Smooth muscle cell (in vitro differentiated cells): Measurements from ENCODE around the gene PGAM4. TPM values are rescaled to one million over a fixed set of nuclear protein-coding genes. Genes with fewer than 3 reads are reported as not detected.

Source experiments
- DNase-seq: peaks from one replicate; lab custom pipeline; 2025; ENCODE audit not compliant: unreplicated experiment; lab: John Stamatoyannopoulos, UW
- H2AFZ ChIP-seq: fragments of 200-600 bp; sonication (generic); 2 replicates; pipeline ENCODE4 v1.6.0; 2016; ENCODE audit warnings: antibody characterized with exemption, low read depth, mild to moderate bottlenecking
- H3F3A ChIP-seq: fragments of 200-600 bp; sonication (generic); 2 replicates; pipeline ENCODE4 v1.6.0; 2017; ENCODE audit warnings: antibody characterized with exemption, low read depth
- H3K27ac ChIP-seq: fragments of 200-600 bp; sonication (generic); 2 replicates; pipeline ENCODE4 v1.5.1; 2016; ENCODE audit warnings: low read depth, mild to moderate bottlenecking
- H3K27me3 ChIP-seq: fragments of 200-600 bp; sonication (generic); 2 replicates; pipeline ENCODE4 v1.6.1; 2016; ENCODE audit warnings: low read depth, mild to moderate bottlenecking
- H3K36me3 ChIP-seq: fragments of 200-600 bp; sonication (generic); 2 replicates; pipeline ENCODE4 v1.5.1; 2016; ENCODE audit warnings: low read depth
- H3K4me1 ChIP-seq: fragments of 200-600 bp; sonication (generic); 2 replicates; pipeline ENCODE4 v1.5.1; 2016; ENCODE audit warnings: low read depth
- H3K4me2 ChIP-seq: fragments of 200-600 bp; sonication (generic); 2 replicates; pipeline ENCODE4 v1.6.0; 2016; ENCODE audit warnings: mild to moderate bottlenecking
- H3K4me3 ChIP-seq: fragments of 200-600 bp; sonication (generic); 2 replicates; pipeline ENCODE4 v1.5.1; 2016; ENCODE audit warnings: mild to moderate bottlenecking
- H3K79me2 ChIP-seq: fragments of 200-600 bp; sonication (generic); 2 replicates; pipeline ENCODE4 v1.6.0; 2016; ENCODE audit warnings: low read depth, mild to moderate bottlenecking
- H3K9ac ChIP-seq: fragments of 200-600 bp; sonication (generic); 2 replicates; pipeline ENCODE4 v1.6.0; 2016; ENCODE audit warnings: low read depth
- H3K9me3 ChIP-seq: fragments of 200-600 bp; sonication (generic); replicated peaks from 2 replicates; pipeline ENCODE4 v1.5.1; 2016; ENCODE audit warnings: low read depth
- H4K20me1 ChIP-seq: fragments of 200-600 bp; sonication (generic); 2 replicates; pipeline ENCODE4 v1.6.0; 2016; ENCODE audit warnings: low read depth
- CTCF ChIP-seq: fragments of 200-600 bp; sonication (generic); IDR thresholded peaks from 2 replicates; pipeline ENCODE4 v1.5.1; 2017; ENCODE audit warnings: borderline replicate concordance, mild to moderate bottlenecking, antibody characterized with exemption; ENCODE audit not compliant: insufficient read depth, poor library complexity, severe bottlenecking
- WGBS: methylation state at CpG from one replicate; pipeline ENCODE4 v1.1.7; 2016; ENCODE audit warnings: low lambda C conversion rate; 5-methylcytosine and 5-hydroxymethylcytosine counted together
- polyA plus RNA-seq: library from polyadenylated mRNA; unstranded; fragments of >200 nt; fragmentation: Nextera tagmentation; extraction: Ambion mirVana; gene quantifications from 2 replicates; pipeline ENCODE4 v1.2.1, GENCODE V29; 2016
- total RNA-seq: library from RNA; depleted of rRNA; stranded (reverse); fragments of >200 nt; gene quantifications from 2 replicates; pipeline ENCODE4 v1.2.3, GENCODE V29; 2014

PGAM4 gene
- total and polyA plus RNA-seq, 2 experiments from 2014 or later: not detected

- no peaks in the 10 kb centered on the region for H3K4me1 ChIP-seq
- H2AFZ ChIP-seq: no peak overlapping the region
- H3K27me3 ChIP-seq: no peaks in the 10 kb centered on the region
- no peak for DNase-seq
- H3K4me3 ChIP-seq: no peak overlapping the region
- H3K36me3 ChIP-seq: no peaks in the 10 kb centered on the region
- H4K20me1 ChIP-seq: no peaks in the 10 kb centered on the region
- H3K4me2 ChIP-seq: no peak overlapping the region
- no peak for TF ChIP-seq CTCF
- H3K79me2 ChIP-seq: no peaks in the 10 kb centered on the region
- H3K27ac ChIP-seq: no peak overlapping the region
- H3K9me3 ChIP-seq: no peaks in the 10 kb centered on the region
- no peaks in the 10 kb centered on the region for H3F3A ChIP-seq
- H3K9ac ChIP-seq: no peak overlapping the region
Observed at GRCh38 chrX:77936299-77936698, 33.1 kb downstream of the PGAM4 start.

GRCh38 chrX:77935886-77936285 lies 33.6 kb downstream of the PGAM4 start:
- no peak for DNase-seq

GRCh38 chrX:77930581-77930980 lies 38.9 kb downstream of the PGAM4 start:
- H3K27ac ChIP-seq: no peak overlapping the region
- H3F3A ChIP-seq: no peaks in the 10 kb centered on the region
- no peak for TF ChIP-seq CTCF
- no peak overlapping the region for H3K4me3 ChIP-seq
- no peaks in the 10 kb centered on the region for H3K9me3 ChIP-seq
- peaks cover 5% of the 10 kb centered on the region for H3K79me2 ChIP-seq
- no peak for DNase-seq
- no peaks in the 10 kb centered on the region for H3K27me3 ChIP-seq
- no peaks in the 10 kb centered on the region for H3K36me3 ChIP-seq
- no peak overlapping the region for H3K9ac ChIP-seq
- H2AFZ ChIP-seq: no peak overlapping the region
- H3K4me2 ChIP-seq: no peak overlapping the region
- H3K4me1 ChIP-seq: no peaks in the 10 kb centered on the region
- WGBS: 83% methylated on average over 1 of the region's 1 CpG
- no peaks in the 10 kb centered on the region for H4K20me1 ChIP-seq

More at GRCh38 chrX:77935886-77936285, 33.6 kb downstream of the PGAM4 start:
- Histone ChIP-seq H4K20me1 (no peaks in the 10 kb centered on the region), H3K9ac (no peak overlapping the region), H3F3A (no peaks in the 10 kb centered on the region), H3K36me3 (no peaks in the 10 kb centered on the region), H3K9me3 (no peaks in the 10 kb centered on the region), H3K27me3 (no peaks in the 10 kb centered on the region), H3K4me3 (no peak overlapping the region), H3K79me2 (no peaks in the 10 kb centered on the region), H3K4me1 (no peaks in the 10 kb centered on the region), H3K4me2 (no peak overlapping the region), H3K27ac (no peak overlapping the region), H2AFZ (no peak overlapping the region)
- WGBS: 68% methylated on average over 1 of the region's 1 CpG
- TF ChIP-seq CTCF: no peak

GRCh38 chrX:77925764-77926163 lies 43.7 kb downstream of the PGAM4 start:
- Histone ChIP-seq H3K27me3 (no peaks in the 10 kb centered on the region), H3K4me3 (no peak overlapping the region), H3K79me2 (peaks cover 5% of the 10 kb centered on the region), H3F3A (no peaks in the 10 kb centered on the region), H3K4me2 (no peak overlapping the region), H2AFZ (no peak overlapping the region), H4K20me1 (peaks cover 12% of the 10 kb centered on the region), H3K36me3 (no peaks in the 10 kb centered on the region), H3K27ac (no peak overlapping the region), H3K9ac (no peak overlapping the region), H3K4me1 (no peaks in the 10 kb centered on the region), H3K9me3 (no peaks in the 10 kb centered on the region)
- 72% methylated on average over 3 of the region's 3 CpGs for WGBS
- no peak for DNase-seq
- TF ChIP-seq CTCF: no peak
